IPS-18c (cell line): Measurements from ENCODE around the gene INPP4B.

ENCODE experiments used
- H3K4me3 ChIP-seq: 2 replicates; pipeline ENCODE4 v1.7.0; 2013; ENCODE audit warnings: low read depth, mild to moderate bottlenecking, low read length, moderate library complexity; ENCODE audit not compliant: insufficient read depth
- H3K9me3 ChIP-seq: one replicate; pipeline ENCODE4 v1.6.1; 2013; ENCODE audit warnings: mild to moderate bottlenecking, low read length, moderate library complexity; ENCODE audit not compliant: control insufficient read depth, insufficient read depth

INPP4B gene

DNA sequence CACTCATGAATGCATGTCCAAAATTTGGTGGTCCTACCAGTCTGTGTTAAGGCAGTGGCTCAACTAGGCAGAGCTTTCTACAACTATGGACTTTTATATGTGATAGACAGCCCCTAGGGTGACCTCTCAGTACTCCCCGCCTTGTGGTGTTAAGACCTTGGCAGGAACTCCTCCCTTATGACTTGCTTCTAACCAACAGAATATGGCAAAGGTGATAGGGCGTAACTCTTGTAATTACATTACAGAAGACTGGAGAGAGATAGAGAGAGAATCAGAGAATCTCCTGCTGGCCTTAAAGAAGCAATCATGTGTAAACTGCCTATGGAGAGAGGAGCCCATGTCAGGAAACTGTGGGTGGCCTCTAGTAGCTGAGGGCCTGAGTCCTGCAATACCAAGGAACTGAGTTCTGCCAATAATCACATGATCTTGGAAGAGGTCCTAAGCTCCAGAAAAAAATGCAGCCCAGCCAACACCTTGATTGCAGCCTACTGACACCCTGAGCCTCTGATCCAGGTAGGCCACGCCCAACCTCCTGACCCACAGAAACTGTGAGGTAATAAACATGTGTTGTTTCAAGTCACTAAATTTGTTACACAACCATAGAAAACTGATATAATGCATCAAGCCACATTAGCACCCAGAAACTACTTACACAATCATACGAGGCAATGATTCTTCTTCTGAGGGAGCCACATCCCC, 68.9 kb downstream of the INPP4B start:
- no peaks in the 10 kb centered on the region for H3K9me3 ChIP-seq
- no peak overlapping the region for H3K4me3 ChIP-seq

- Histone ChIP-seq H3K9me3 (no peaks in the 10 kb centered on the region), H3K4me3 (no peak overlapping the region)
Measured at GRCh38 chr4:142776026-142776425, 70.1 kb downstream of the INPP4B start.

- no peak overlapping the region for H3K4me3 ChIP-seq
- no peaks in the 10 kb centered on the region for H3K9me3 ChIP-seq
Measured at GRCh38 chr4:142773505-142773904, 72.6 kb downstream of the INPP4B start.

DNA sequence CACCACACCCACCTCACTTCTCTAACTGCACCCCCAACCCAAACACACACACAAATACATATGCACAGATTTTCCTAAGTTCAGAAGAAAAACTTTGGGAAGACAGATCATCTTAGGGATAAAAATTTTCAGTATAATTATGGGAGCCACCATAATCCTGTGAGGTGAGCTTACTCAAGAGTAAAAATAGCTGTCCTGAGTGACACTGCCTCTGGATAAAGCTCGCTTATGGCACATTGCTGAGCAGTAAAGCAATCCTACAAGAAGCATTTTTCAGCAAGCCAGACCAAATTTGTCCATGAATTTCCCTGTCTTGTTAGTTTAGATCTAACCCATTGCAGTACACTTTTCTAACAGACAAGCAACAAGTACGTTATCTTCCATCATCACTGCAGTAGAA, 83.8 kb downstream of the INPP4B start:
- H3K4me3 ChIP-seq, result no peak overlapping the region
- H3K9me3 ChIP-seq, result no peaks in the 10 kb centered on the region

GRCh38 chr4:142752202-142752786, 93.8 kb downstream of the INPP4B start:
- H3K4me3 ChIP-seq, result no peak overlapping the region
- no peaks in the 10 kb centered on the region for H3K9me3 ChIP-seq

- no peaks in the 10 kb centered on the region for H3K9me3 ChIP-seq
- H3K4me3 ChIP-seq, result no peak overlapping the region
Measured at GRCh38 chr4:142743121-142743825, 102.8 kb downstream of the INPP4B start.

- Histone ChIP-seq H3K9me3 (no peaks in the 10 kb centered on the region), H3K4me3 (no peak overlapping the region)
Measured at GRCh38 chr4:142741995-142742394, 104.1 kb downstream of the INPP4B start.

- H3K4me3 ChIP-seq, result no peak overlapping the region
- H3K9me3 ChIP-seq, result no peaks in the 10 kb centered on the region
Measured at GRCh38 chr4:142728233-142728632, 117.9 kb downstream of the INPP4B start.

GRCh38 chr4:142727149-142727548, 119.0 kb downstream of the INPP4B start:
- Histone ChIP-seq H3K4me3 (no peak overlapping the region), H3K9me3 (no peaks in the 10 kb centered on the region)

- H3K4me3 ChIP-seq, result no peak overlapping the region
- no peaks in the 10 kb centered on the region for H3K9me3 ChIP-seq
Measured at GRCh38 chr4:142725886-142726285, 120.2 kb downstream of the INPP4B start.

DNA sequence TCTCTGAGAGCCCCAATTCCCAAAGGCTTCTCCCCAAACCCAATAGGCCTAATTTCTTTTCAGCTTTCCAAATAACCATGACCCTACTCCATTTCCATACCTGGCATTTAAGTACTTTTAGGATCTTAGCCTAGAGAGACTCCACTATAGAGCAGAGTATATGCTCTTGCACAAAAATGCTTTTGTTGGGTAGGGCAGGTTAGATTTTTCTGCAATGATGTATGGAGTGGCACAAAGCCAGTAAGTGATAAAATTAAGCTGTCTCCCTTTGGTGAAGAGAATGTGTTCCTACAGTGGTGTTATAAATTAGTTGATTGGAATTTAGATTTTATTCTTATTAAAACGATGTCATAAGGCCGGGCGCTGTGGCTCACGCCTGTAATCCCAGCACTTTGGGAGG, 124.9 kb downstream of the INPP4B start:
- Histone ChIP-seq H3K9me3 (no peaks in the 10 kb centered on the region), H3K4me3 (no peak overlapping the region)

- H3K4me3 ChIP-seq, result no peak overlapping the region
- H3K9me3 ChIP-seq, result no peaks in the 10 kb centered on the region
Measured at GRCh38 chr4:142719854-142720541, 126.1 kb downstream of the INPP4B start.

GRCh38 chr4:142718981-142719380, 127.1 kb downstream of the INPP4B start:
- Histone ChIP-seq H3K4me3 (no peak overlapping the region), H3K9me3 (no peaks in the 10 kb centered on the region)

DNA sequence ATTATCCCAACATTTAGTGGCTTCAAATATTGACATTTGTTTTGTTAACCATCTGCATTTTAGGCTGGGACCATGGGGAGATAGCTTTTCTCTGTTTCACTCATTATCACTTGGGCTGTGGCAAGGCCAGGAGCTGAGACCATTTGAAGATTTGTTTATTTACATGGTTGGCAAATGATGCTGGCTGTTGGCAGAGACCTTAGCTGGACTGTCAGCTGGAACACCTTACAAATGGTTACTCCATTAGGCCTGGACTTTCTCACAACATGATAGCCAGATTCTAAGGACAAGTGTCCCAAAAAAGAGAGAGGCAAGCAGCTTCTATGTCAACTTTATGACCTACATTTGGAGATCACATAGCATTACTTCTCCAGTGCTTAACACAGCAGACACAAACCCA, 130.4 kb downstream of the INPP4B start:
- Histone ChIP-seq H3K9me3 (no peaks in the 10 kb centered on the region), H3K4me3 (no peak overlapping the region)

DNA sequence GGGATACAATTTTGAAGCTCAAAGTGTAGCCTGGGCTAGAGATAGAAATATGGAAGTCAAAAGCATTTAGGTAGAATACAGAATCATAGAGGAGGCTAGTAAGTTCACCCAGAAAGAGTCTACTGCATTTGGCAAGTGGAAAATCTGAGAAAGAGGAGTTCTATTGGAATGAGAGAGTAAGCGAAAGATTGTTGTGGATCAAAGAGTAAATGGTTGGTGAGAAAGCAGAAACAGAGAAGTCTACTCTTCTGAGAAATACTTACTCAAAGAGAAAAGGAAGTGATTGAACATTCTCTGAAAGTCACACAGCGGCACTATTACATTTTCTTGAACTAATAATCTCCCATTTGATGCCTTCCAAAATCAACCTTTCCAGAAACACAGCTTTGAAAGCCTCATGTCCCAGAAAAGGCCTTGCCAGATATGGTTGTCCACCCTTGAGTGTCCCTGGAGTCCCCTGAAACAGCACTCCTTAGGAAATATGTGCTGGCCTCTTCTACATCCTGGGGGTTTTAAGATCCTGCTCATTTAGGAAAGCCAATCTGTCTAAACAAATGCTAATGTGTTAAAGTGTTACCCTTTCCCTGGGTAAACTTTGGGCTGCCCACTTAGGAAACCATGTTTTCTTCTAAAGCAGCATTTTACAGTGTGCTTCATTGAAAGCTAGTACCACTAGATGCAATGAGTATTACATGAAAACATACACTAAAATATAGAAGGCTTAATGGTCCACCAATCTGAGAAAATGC, 132.6 kb downstream of the INPP4B start:
- H3K4me3 ChIP-seq, result no peak overlapping the region
- H3K9me3 ChIP-seq, result no peaks in the 10 kb centered on the region

DNA sequence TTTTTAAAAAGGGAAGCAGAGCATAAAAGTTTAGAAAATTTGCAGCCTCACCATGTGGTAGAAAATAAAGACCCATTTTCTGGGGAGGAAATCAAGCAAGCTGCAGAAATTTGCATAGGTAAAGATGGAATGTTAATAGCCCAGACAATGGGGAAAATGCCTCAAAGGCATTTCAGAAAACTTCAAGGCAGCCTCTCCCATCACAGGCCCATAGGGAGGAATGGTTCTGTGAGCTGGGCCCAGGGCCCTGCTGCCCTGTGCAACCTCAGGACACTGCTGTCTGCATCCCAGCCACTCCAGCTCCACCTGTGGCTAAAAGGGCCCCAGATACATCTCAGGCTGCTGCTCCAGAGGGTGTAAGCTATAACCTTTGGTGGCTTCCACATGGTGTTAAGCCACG, 137.9 kb downstream of the INPP4B start:
- Histone ChIP-seq H3K9me3 (no peaks in the 10 kb centered on the region), H3K4me3 (no peak overlapping the region)

DNA sequence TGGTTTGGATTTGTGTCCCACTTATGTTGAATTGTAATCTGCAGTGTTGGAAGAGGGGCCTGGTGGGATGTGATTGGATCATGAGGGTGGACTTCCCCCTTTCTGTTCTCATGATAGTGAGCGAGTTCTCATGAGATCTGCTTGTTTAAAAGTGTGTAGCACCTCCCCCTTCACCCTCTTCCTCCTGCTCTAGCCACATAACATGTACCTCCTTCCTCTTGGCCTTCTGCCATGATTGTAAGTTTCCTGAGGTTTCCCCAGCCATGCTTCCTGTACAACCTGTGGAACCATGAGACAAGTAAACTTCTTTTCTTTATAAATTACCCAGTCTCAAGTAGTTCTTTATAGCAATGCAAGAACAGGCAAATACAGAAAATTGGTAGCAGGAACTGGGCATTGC, 138.7 kb downstream of the INPP4B start:
- no peak overlapping the region for H3K4me3 ChIP-seq
- H3K9me3 ChIP-seq, result no peaks in the 10 kb centered on the region
